Activated CD4-positive, alpha-beta T cell treated with anti-CD3 and anti-CD28 coated beads, Interleukin-2, amount 50 U/mL, for 24 hours (primary cell): ENCODE results near the gene BRF1.

Experiments used
- DNase-seq, 2 donors: peaks; one replicate each; pipeline ENCODE4 v3.0.0-alpha.2; 2020; ENCODE audit warnings: low read depth in 1 of 2, low spot score in 1 of 2

Gene BRF1

DNA sequence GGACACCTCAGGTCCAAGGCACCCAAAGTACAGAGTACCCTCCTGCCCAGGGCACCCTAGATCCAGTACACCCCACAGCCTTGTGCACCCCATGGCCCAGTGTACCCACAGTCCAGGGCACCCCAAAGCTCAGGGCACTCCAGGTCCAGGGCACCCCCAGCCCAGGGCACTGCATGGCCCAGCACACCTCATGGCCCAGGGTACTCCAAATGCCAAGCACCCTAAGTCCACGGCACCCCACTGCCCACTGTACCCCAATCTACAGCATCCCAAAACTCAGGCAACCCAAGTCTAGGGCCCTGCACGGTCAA is 138.2 kb downstream of the BRF1 start:
- no peak for DNase-seq

- no peak for DNase-seq
Measured at GRCh38 chr14:105161964-105162668, 138.7 kb downstream of the BRF1 start.

DNA sequence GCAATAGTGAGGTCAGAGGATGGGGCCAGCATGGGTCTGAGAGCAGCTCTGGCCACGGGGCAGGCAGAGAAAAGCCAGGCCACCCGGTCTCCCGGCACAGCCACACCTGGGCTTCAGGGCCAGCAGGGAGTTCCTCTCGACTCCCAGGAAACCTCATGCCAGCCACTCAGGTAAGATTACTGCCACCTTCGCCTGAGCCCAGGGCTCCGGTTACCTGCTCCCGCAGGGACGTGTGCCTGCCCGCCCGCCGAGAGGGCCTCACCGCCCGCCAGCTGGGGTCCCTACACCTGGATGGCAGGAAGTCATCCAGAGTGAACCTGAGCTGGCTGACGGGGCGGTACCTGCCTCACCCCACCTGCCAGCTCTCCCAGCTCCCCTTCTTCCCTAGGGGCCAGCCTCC is 139.5 kb downstream of the BRF1 start:
- DNase-seq: no peak

GRCh38 chr14:105160776-105161175 is 140.0 kb downstream of the BRF1 start:
- DNase-seq: no peak

- no peak for DNase-seq
Measured at GRCh38 chr14:105159344-105159743, 141.5 kb downstream of the BRF1 start.
